WTC11 (cell line): ENCODE results near the gene PDE1C. TPM values are rescaled to one million over a fixed set of nuclear protein-coding genes. Genes with fewer than 3 reads are reported as not detected.

ENCODE experiments used
- ATAC-seq: fragments of 200-7000 bp; cut with Tn5 transposase; 2 replicates; pipeline ENCODE4 v1.10.0; 2021; ENCODE audit warnings: mild to moderate bottlenecking, moderate library complexity
- CTCF ChIA-PET: fragments of 300-600 bp; sonication (Branson Sonifier 250); formaldehyde crosslinking; loops from one replicate; lab custom pipeline; 2021; ENCODE audit warnings: antibody characterized with exemption; lab: Charles Lee
- POLR2A ChIA-PET: fragments of 350-600 bp; sonication (Branson Sonifier 250); formaldehyde crosslinking; loops from one replicate; lab custom pipeline; 2021; ENCODE audit warnings: antibody characterized with exemption; lab: Charles Lee
- DNase-seq: peaks from one replicate; pipeline ENCODE4 v3.0.0; 2021; ENCODE audit warnings: low spot score
- H3K27ac Mint-ChIP-seq: 2 replicates; pipeline ENCODE4 v1.8.0; 2021; ENCODE audit warnings: mixed read lengths
- H3K27me3 Mint-ChIP-seq: 2 replicates; pipeline ENCODE4 v1.8.0; 2021; ENCODE audit warnings: low read depth, mild to moderate bottlenecking, moderate library complexity, mixed read lengths
- H3K36me3 Mint-ChIP-seq: 2 replicates; pipeline ENCODE4 v1.8.0; 2021; ENCODE audit warnings: mixed read lengths
- H3K4me1 Mint-ChIP-seq: 2 replicates; pipeline ENCODE4 v1.8.0; 2022; ENCODE audit warnings: mixed read lengths
- H3K4me3 Mint-ChIP-seq: 2 replicates; pipeline ENCODE4 v1.8.0; 2021; ENCODE audit warnings: mild to moderate bottlenecking, moderate library complexity, mixed read lengths
- H3K9me3 Mint-ChIP-seq: 2 replicates; pipeline ENCODE4 v1.8.0; 2021; ENCODE audit warnings: mixed read lengths
- ATF3 ChIP-seq: sonication (generic); formaldehyde crosslinking; conservative IDR thresholded peaks from 2 replicates; pipeline ENCODE4 v1.8.1; 2022; ENCODE audit warnings: mild to moderate bottlenecking, missing genetic modification reagents
- CREM ChIP-seq: sonication (generic); formaldehyde crosslinking; IDR thresholded peaks from 2 replicates; pipeline ENCODE4 v1.8.1; 2022; ENCODE audit warnings: mild to moderate bottlenecking, missing genetic modification reagents, moderate library complexity
- ESRRA ChIP-seq: sonication (generic); formaldehyde crosslinking; IDR thresholded peaks from 2 replicates; pipeline ENCODE4 v1.8.1; 2022; ENCODE audit warnings: mild to moderate bottlenecking, missing genetic modification reagents, borderline replicate concordance
- ETV6 ChIP-seq: sonication (generic); formaldehyde crosslinking; IDR thresholded peaks from 2 replicates; pipeline ENCODE4 v1.8.1; 2022; ENCODE audit warnings: mild to moderate bottlenecking, missing genetic modification reagents
- FOXJ3 ChIP-seq: sonication (generic); formaldehyde crosslinking; IDR thresholded peaks from 2 replicates; pipeline ENCODE4 v1.9.0; 2021; ENCODE audit warnings: missing genetic modification reagents, mild to moderate bottlenecking, borderline replicate concordance
- HMGA2 ChIP-seq: fragments of 250-450 bp; sonication (Bioruptor Pico); IDR thresholded peaks from 2 replicates; pipeline ENCODE4 v1.4.0; 2021; ENCODE audit warnings: mild to moderate bottlenecking, moderate library complexity
- MAX ChIP-seq: sonication (generic); formaldehyde crosslinking; IDR thresholded peaks from 2 replicates; pipeline ENCODE4 v1.8.0; 2022; ENCODE audit warnings: mild to moderate bottlenecking, missing genetic modification reagents
- MYBL2 ChIP-seq: sonication (generic); formaldehyde crosslinking; IDR thresholded peaks from 2 replicates; pipeline ENCODE4 v1.8.1; 2023; ENCODE audit warnings: mild to moderate bottlenecking, moderate library complexity, missing genetic modification reagents
- OVOL2 ChIP-seq: fragments of 250-450 bp; sonication (Bioruptor Pico); IDR thresholded peaks from 2 replicates; pipeline ENCODE4 v1.9.0; 2021; ENCODE audit warnings: mild to moderate bottlenecking, borderline replicate concordance
- TCF7 ChIP-seq: sonication (generic); formaldehyde crosslinking; IDR thresholded peaks from 2 replicates; pipeline ENCODE4 v1.8.0; 2022; ENCODE audit warnings: mild to moderate bottlenecking, low read depth, missing genetic modification reagents, moderate library complexity
- ZNF396 ChIP-seq: fragments of 250-450 bp; sonication (Bioruptor Pico); IDR thresholded peaks from 2 replicates; pipeline ENCODE4 v1.8.0; 2021; ENCODE audit warnings: mild to moderate bottlenecking, moderate library complexity, borderline replicate concordance
- ZNF423 ChIP-seq: fragments of 250-450 bp; sonication (Bioruptor Pico); IDR thresholded peaks from 2 replicates; pipeline ENCODE4 v2.1.2; 2022; ENCODE audit warnings: mild to moderate bottlenecking, moderate library complexity
- total RNA-seq: library from RNA; stranded (reverse); gene quantifications from 3 replicates; pipeline ENCODE4 v1.2.3, GENCODE V29; 2021
- TF ChIP-seq, protein P1 (sequence below): sonication (generic); formaldehyde crosslinking; IDR thresholded peaks from 2 replicates; pipeline ENCODE4 v1.8.1; 2023; ENCODE audit warnings: mild to moderate bottlenecking, missing genetic modification reagents
- TF ChIP-seq, protein P2 (sequence below): sonication (generic); formaldehyde crosslinking; IDR thresholded peaks from 2 replicates; pipeline ENCODE4 v1.8.0; 2022; ENCODE audit warnings: mild to moderate bottlenecking, missing genetic modification reagents
- TF ChIP-seq, protein P3 (sequence below): sonication (generic); formaldehyde crosslinking; IDR thresholded peaks from 2 replicates; pipeline ENCODE4 v1.8.1; 2022; ENCODE audit warnings: missing genetic modification reagents, borderline replicate concordance
- TF ChIP-seq, protein P4 (sequence below): sonication (generic); formaldehyde crosslinking; IDR thresholded peaks from 2 replicates; pipeline ENCODE4 v1.8.1; 2023; ENCODE audit warnings: mild to moderate bottlenecking, missing genetic modification reagents

Gene PDE1C
- total RNA-seq, 1 experiment from 2014 or later: 0.55 TPM

DNA sequence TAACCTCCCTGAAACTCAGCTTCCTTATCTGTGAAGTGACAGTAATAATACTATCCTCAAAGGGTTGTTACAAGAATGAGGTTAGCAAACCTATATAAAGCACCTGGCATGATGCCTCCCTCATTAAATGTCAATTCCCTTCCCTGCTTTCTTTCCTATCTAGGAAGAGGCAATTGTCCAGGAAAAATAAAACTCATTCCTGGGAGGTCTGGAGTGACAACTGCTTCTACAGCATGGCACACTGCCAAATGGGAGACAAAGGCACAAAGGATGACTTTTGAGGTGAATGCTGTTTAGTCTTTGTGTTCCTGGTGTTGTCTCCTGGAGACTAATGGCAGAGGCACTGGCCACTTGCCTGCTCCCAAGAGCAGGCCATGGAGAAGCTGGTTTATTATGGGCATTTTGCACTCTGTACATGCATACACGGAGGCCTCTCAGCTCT is 32.2 kb upstream of the PDE1C start (continued):
- TF ChIP-seq, protein P1, sequence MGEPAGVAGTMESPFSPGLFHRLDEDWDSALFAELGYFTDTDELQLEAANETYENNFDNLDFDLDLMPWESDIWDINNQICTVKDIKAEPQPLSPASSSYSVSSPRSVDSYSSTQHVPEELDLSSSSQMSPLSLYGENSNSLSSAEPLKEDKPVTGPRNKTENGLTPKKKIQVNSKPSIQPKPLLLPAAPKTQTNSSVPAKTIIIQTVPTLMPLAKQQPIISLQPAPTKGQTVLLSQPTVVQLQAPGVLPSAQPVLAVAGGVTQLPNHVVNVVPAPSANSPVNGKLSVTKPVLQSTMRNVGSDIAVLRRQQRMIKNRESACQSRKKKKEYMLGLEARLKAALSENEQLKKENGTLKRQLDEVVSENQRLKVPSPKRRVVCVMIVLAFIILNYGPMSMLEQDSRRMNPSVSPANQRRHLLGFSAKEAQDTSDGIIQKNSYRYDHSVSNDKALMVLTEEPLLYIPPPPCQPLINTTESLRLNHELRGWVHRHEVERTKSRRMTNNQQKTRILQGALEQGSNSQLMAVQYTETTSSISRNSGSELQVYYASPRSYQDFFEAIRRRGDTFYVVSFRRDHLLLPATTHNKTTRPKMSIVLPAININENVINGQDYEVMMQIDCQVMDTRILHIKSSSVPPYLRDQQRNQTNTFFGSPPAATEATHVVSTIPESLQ (CRISPR knock-in tag): no peak
- TF ChIP-seq FOXJ3: no peak
- TF ChIP-seq, all 79 proteins: peak for 0

DNA sequence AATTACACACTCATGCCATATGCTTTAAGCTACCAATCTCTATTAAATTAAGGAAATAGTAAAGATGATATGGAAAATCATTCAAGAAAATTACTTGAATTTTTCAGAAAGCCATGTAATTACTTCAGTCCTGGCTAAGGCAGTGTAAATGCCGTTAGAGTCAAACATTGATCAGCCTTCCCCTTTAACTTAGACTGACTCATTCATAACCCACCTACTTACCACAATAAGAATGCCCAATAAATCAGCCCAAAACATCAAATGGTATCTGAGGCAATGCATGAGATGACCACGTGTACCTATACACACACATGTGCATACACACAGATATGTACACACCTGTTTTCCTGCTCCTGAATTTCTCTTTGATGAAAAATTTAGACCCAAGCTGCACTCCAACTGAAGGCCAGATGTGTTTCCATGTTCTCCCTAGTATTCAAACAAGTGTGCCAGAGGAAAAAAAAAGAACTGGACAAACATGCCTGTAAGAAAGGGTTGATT is 30.2 kb upstream of the PDE1C start:
- H3K4me3 Mint-ChIP-seq: no peak overlapping the region
- ChIA-PET POLR2A (no interaction called here), CTCF (no interaction called here)
- H3K27me3 Mint-ChIP-seq: no peaks in the 10 kb centered on the region; the same call in none of the 2 replicates
- H3K36me3 Mint-ChIP-seq: no peaks in the 10 kb centered on the region
- peaks cover 8% of the 10 kb centered on the region for H3K4me1 Mint-ChIP-seq
- DNase-seq: no peak
- no peak overlapping the region for H3K27ac Mint-ChIP-seq
- ATAC-seq: no peak
- no peaks in the 10 kb centered on the region for H3K9me3 Mint-ChIP-seq
- TF ChIP-seq CREM (CRISPR knock-in tag) (no peak), MAX (CRISPR knock-in tag) (no peak), TCF7 (CRISPR knock-in tag) (no peak), ESRRA (no peak)
- TF ChIP-seq, protein P2, sequence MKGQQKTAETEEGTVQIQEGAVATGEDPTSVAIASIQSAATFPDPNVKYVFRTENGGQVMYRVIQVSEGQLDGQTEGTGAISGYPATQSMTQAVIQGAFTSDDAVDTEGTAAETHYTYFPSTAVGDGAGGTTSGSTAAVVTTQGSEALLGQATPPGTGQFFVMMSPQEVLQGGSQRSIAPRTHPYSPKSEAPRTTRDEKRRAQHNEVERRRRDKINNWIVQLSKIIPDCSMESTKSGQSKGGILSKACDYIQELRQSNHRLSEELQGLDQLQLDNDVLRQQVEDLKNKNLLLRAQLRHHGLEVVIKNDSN: no peak

DNA sequence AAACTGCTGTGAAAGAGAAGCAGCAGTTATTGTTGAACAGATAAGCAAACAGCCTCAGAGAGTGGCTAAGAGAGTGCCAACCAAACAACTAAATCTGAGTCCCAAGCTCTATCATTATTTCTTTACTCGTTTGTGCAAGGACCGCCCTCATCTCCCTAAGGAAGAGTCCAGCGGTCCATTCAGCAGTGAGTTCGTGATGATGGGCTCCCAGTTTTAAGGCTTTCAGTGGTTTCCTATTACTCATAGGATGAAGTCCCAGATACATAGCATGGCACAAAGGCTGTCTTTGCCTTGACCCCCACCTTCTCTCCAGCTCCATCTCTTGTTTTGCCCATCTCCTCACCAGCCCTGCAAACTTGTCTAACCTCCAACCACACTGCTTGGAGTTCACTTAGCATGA is 24.3 kb upstream of the PDE1C start:
- Mint-ChIP-seq H3K27ac (no peak overlapping the region), H3K4me3 (no peak overlapping the region), H3K27me3 (peaks cover 3% of the 10 kb centered on the region), H3K4me1 (no peaks in the 10 kb centered on the region), H3K9me3 (no peaks in the 10 kb centered on the region), H3K36me3 (no peaks in the 10 kb centered on the region)
- TF ChIP-seq TCF7 (CRISPR knock-in tag) (no peak), MYBL2 (CRISPR knock-in tag) (no peak), ZNF396 (CRISPR knock-in tag) (no peak)
- DNase-seq (no peak), ATAC-seq (no peak)
- CTCF ChIA-PET: no interaction called here
- POLR2A ChIA-PET: no interaction called here

GRCh38 chr7:32093415-32094408 is 23.5 kb upstream of the PDE1C start:
- POLR2A ChIA-PET: no interaction called here
- Mint-ChIP-seq H3K4me1 (no peaks in the 10 kb centered on the region), H3K9me3 (no peaks in the 10 kb centered on the region), H3K4me3 (no peak overlapping the region), H3K27me3 (peaks cover 3% of the 10 kb centered on the region), H3K27ac (no peak overlapping the region), H3K36me3 (no peaks in the 10 kb centered on the region)
- ATAC-seq (no peak), DNase-seq (no peak)
- CTCF ChIA-PET: interaction anchor here (0.5 kb wide), 1 partner anchor 155 kb away, joined by 4 read pairs; no protein-coding TSS in a partner anchor
- TF ChIP-seq, protein P3, sequence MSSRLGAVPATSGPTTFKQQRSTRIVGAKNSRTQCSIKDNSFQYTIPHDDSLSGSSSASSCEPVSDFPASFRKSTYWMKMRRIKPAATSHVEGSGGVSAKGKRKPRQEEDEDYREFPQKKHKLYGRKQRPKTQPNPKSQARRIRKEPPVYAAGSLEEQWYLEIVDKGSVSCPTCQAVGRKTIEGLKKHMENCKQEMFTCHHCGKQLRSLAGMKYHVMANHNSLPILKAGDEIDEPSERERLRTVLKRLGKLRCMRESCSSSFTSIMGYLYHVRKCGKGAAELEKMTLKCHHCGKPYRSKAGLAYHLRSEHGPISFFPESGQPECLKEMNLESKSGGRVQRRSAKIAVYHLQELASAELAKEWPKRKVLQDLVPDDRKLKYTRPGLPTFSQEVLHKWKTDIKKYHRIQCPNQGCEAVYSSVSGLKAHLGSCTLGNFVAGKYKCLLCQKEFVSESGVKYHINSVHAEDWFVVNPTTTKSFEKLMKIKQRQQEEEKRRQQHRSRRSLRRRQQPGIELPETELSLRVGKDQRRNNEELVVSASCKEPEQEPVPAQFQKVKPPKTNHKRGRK (CRISPR knock-in tag): no peak
- TF ChIP-seq ZNF423 (CRISPR knock-in tag) (no peak), MAX (CRISPR knock-in tag) (no peak), HMGA2 (CRISPR knock-in tag) (no peak), OVOL2 (CRISPR knock-in tag) (no peak), ETV6 (CRISPR knock-in tag) (no peak), ATF3 (CRISPR knock-in tag) (no peak)
- TF ChIP-seq, protein P2: no peak
- TF ChIP-seq, protein P4, sequence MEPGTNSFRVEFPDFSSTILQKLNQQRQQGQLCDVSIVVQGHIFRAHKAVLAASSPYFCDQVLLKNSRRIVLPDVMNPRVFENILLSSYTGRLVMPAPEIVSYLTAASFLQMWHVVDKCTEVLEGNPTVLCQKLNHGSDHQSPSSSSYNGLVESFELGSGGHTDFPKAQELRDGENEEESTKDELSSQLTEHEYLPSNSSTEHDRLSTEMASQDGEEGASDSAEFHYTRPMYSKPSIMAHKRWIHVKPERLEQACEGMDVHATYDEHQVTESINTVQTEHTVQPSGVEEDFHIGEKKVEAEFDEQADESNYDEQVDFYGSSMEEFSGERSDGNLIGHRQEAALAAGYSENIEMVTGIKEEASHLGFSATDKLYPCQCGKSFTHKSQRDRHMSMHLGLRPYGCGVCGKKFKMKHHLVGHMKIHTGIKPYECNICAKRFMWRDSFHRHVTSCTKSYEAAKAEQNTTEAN (CRISPR knock-in tag): no peak
